WTC11 (cell line): ENCODE measurements around the gene ADH7. TPM values are rescaled to one million over a fixed set of nuclear protein-coding genes. Genes with fewer than 3 reads are reported as not detected.

Experiments used
- ATAC-seq: fragments of 200-7000 bp; cut with Tn5 transposase; 2 replicates; pipeline ENCODE4 v1.10.0; 2021; ENCODE audit warnings: mild to moderate bottlenecking, moderate library complexity
- CTCF ChIA-PET: fragments of 300-600 bp; sonication (Branson Sonifier 250); formaldehyde crosslinking; loops from one replicate; lab custom pipeline; 2021; ENCODE audit warnings: antibody characterized with exemption; lab: Charles Lee
- POLR2A ChIA-PET: fragments of 350-600 bp; sonication (Branson Sonifier 250); formaldehyde crosslinking; loops from one replicate; lab custom pipeline; 2021; ENCODE audit warnings: antibody characterized with exemption; lab: Charles Lee
- DNase-seq: peaks from one replicate; pipeline ENCODE4 v3.0.0; 2021; ENCODE audit warnings: low spot score
- H3K27ac Mint-ChIP-seq: 2 replicates; pipeline ENCODE4 v1.8.0; 2021; ENCODE audit warnings: mixed read lengths
- H3K27me3 Mint-ChIP-seq: 2 replicates; pipeline ENCODE4 v1.8.0; 2021; ENCODE audit warnings: low read depth, mild to moderate bottlenecking, moderate library complexity, mixed read lengths
- H3K36me3 Mint-ChIP-seq: 2 replicates; pipeline ENCODE4 v1.8.0; 2021; ENCODE audit warnings: mixed read lengths
- H3K4me1 Mint-ChIP-seq: 2 replicates; pipeline ENCODE4 v1.8.0; 2022; ENCODE audit warnings: mixed read lengths
- H3K4me3 Mint-ChIP-seq: 2 replicates; pipeline ENCODE4 v1.8.0; 2021; ENCODE audit warnings: mild to moderate bottlenecking, moderate library complexity, mixed read lengths
- H3K9me3 Mint-ChIP-seq: 2 replicates; pipeline ENCODE4 v1.8.0; 2021; ENCODE audit warnings: mixed read lengths
- ATF1 ChIP-seq: sonication (generic); formaldehyde crosslinking; IDR thresholded peaks from 2 replicates; pipeline ENCODE4 v1.8.1; 2023; ENCODE audit warnings: mild to moderate bottlenecking, moderate library complexity, missing genetic modification reagents
- CREM ChIP-seq: sonication (generic); formaldehyde crosslinking; IDR thresholded peaks from 2 replicates; pipeline ENCODE4 v1.8.1; 2022; ENCODE audit warnings: mild to moderate bottlenecking, missing genetic modification reagents, moderate library complexity
- ELF4 ChIP-seq: sonication (generic); formaldehyde crosslinking; IDR thresholded peaks from 2 replicates; pipeline ENCODE4 v1.8.1; 2022; ENCODE audit warnings: low read depth, mild to moderate bottlenecking, moderate library complexity, missing genetic modification reagents
- NFE2L1 ChIP-seq: sonication (generic); formaldehyde crosslinking; IDR thresholded peaks from 2 replicates; pipeline ENCODE4 v1.8.1; 2023; ENCODE audit warnings: missing genetic modification reagents
- NR2C2 ChIP-seq: sonication (generic); formaldehyde crosslinking; IDR thresholded peaks from 2 replicates; pipeline ENCODE4 v1.8.0; 2022; ENCODE audit warnings: mild to moderate bottlenecking, missing genetic modification reagents
- SOX15 ChIP-seq: fragments of 250-450 bp; sonication (Bioruptor Pico); IDR thresholded peaks from 2 replicates; pipeline ENCODE4 v1.9.0; 2021; ENCODE audit warnings: mild to moderate bottlenecking
- TEAD1 ChIP-seq: sonication (generic); formaldehyde crosslinking; IDR thresholded peaks from 2 replicates; pipeline ENCODE4 v1.8.0; 2022; ENCODE audit warnings: mild to moderate bottlenecking, missing genetic modification reagents
- ZNF396 ChIP-seq: fragments of 250-450 bp; sonication (Bioruptor Pico); IDR thresholded peaks from 2 replicates; pipeline ENCODE4 v1.8.0; 2021; ENCODE audit warnings: mild to moderate bottlenecking, moderate library complexity, borderline replicate concordance
- ZNF423 ChIP-seq: fragments of 250-450 bp; sonication (Bioruptor Pico); IDR thresholded peaks from 2 replicates; pipeline ENCODE4 v2.1.2; 2022; ENCODE audit warnings: mild to moderate bottlenecking, moderate library complexity
- total RNA-seq: library from RNA; stranded (reverse); gene quantifications from 3 replicates; pipeline ENCODE4 v1.2.3, GENCODE V29; 2021
- TF ChIP-seq, protein P1 (sequence below): sonication (generic); formaldehyde crosslinking; IDR thresholded peaks from 2 replicates; pipeline ENCODE4 v1.8.0; 2022; ENCODE audit warnings: mild to moderate bottlenecking, missing genetic modification reagents
- TF ChIP-seq, protein P2 (sequence below): sonication (generic); formaldehyde crosslinking; IDR thresholded peaks from 2 replicates; pipeline ENCODE4 v1.8.0; 2022; ENCODE audit warnings: mild to moderate bottlenecking, missing genetic modification reagents
- TF ChIP-seq, protein P3 (sequence below): sonication (generic); formaldehyde crosslinking; IDR thresholded peaks from 2 replicates; pipeline ENCODE4 v1.8.1; 2022; ENCODE audit warnings: mild to moderate bottlenecking, moderate library complexity, missing genetic modification reagents
- TF ChIP-seq, protein P4 (sequence below): sonication (generic); formaldehyde crosslinking; IDR thresholded peaks from 2 replicates; pipeline ENCODE4 v1.8.1; 2022; ENCODE audit warnings: low read depth, missing genetic modification reagents, borderline replicate concordance
- TF ChIP-seq, protein P5 (sequence below): sonication (generic); formaldehyde crosslinking; IDR thresholded peaks from 2 replicates; pipeline ENCODE4 v1.8.0; 2022; ENCODE audit warnings: mild to moderate bottlenecking, missing genetic modification reagents
- TF ChIP-seq, protein P6 (sequence below): sonication (generic); formaldehyde crosslinking; IDR thresholded peaks from 2 replicates; pipeline ENCODE4 v1.8.1; 2023; ENCODE audit warnings: mild to moderate bottlenecking, missing genetic modification reagents
- TF ChIP-seq, protein P7 (sequence below): fragments of 200-600 bp; IDR thresholded peaks from 2 replicates; pipeline ENCODE4 v1.8.0; 2022; ENCODE audit warnings: antibody characterized with exemption

The ADH7 gene
- total RNA-seq, 1 experiment from 2014 or later = not detected

DNA sequence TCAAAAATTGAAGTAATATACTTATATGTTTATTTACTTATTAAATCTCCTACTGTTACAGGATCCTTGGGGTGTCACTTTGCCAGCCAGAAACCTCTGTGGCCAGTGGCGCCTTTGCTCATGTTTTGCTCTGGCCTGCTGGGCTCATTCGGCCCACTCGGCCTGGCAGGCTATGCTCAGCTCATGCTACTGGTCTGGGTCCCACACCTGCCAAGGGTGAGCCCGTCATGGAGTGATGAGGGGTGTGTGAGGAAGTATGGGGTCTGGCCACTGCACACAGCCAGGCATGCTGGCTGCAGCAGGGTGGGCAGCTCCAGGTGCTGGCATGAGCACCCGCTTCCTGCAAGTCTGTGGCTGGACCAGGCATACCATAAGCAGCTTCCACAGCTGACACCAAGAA lies 25.1 kb downstream of the ADH7 start (continued):
- TF ChIP-seq NR2C2 (CRISPR knock-in tag) = no peak

DNA sequence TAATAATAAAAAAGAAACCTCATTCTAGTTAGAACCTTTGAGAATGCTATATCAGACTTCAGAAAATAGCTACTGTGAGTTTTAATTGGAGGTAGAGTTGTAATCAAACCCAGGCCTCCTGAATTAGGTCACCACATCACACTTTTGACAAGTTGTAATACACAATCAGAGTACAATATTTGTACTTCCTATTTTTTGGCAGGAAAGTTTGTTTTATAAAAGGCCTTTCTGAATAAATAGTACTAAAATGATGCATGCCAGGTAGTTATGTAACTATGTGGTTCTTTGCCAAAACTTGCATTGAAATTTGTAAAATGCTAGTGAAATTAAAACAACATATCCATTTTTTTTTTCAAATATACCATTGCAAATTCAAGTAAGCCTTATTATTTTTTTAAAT lies 26.8 kb downstream of the ADH7 start:
- no peak for ATAC-seq
- Mint-ChIP-seq H3K4me1 (peaks cover 20% of the 10 kb centered on the region), H3K4me3 (no peak overlapping the region), H3K27ac (no peak overlapping the region), H3K27me3 (no peaks in the 10 kb centered on the region), H3K36me3 (no peaks in the 10 kb centered on the region), H3K9me3 (no peaks in the 10 kb centered on the region)
- ChIA-PET POLR2A (no interaction called here), CTCF (no interaction called here)
- TF ChIP-seq NFE2L1 (CRISPR knock-in tag) (no peak), ZNF423 (no peak), ZNF396 (no peak), SOX15 (CRISPR knock-in tag) (no peak), ELF4 (no peak), ATF1 (CRISPR knock-in tag) (no peak)
- TF ChIP-seq, protein P1, sequence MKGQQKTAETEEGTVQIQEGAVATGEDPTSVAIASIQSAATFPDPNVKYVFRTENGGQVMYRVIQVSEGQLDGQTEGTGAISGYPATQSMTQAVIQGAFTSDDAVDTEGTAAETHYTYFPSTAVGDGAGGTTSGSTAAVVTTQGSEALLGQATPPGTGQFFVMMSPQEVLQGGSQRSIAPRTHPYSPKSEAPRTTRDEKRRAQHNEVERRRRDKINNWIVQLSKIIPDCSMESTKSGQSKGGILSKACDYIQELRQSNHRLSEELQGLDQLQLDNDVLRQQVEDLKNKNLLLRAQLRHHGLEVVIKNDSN (CRISPR knock-in tag) = no peak
- TF ChIP-seq, protein P2, sequence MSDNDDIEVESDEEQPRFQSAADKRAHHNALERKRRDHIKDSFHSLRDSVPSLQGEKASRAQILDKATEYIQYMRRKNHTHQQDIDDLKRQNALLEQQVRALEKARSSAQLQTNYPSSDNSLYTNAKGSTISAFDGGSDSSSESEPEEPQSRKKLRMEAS (CRISPR knock-in tag) = no peak
- TF ChIP-seq, protein P3, sequence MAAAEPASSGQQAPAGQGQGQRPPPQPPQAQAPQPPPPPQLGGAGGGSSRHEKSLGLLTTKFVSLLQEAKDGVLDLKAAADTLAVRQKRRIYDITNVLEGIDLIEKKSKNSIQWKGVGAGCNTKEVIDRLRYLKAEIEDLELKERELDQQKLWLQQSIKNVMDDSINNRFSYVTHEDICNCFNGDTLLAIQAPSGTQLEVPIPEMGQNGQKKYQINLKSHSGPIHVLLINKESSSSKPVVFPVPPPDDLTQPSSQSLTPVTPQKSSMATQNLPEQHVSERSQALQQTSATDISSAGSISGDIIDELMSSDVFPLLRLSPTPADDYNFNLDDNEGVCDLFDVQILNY = no peak
- TF ChIP-seq, protein P4, sequence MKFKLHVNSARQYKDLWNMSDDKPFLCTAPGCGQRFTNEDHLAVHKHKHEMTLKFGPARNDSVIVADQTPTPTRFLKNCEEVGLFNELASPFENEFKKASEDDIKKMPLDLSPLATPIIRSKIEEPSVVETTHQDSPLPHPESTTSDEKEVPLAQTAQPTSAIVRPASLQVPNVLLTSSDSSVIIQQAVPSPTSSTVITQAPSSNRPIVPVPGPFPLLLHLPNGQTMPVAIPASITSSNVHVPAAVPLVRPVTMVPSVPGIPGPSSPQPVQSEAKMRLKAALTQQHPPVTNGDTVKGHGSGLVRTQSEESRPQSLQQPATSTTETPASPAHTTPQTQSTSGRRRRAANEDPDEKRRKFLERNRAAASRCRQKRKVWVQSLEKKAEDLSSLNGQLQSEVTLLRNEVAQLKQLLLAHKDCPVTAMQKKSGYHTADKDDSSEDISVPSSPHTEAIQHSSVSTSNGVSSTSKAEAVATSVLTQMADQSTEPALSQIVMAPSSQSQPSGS (CRISPR knock-in tag) = no peak
- TF ChIP-seq, protein P5, sequence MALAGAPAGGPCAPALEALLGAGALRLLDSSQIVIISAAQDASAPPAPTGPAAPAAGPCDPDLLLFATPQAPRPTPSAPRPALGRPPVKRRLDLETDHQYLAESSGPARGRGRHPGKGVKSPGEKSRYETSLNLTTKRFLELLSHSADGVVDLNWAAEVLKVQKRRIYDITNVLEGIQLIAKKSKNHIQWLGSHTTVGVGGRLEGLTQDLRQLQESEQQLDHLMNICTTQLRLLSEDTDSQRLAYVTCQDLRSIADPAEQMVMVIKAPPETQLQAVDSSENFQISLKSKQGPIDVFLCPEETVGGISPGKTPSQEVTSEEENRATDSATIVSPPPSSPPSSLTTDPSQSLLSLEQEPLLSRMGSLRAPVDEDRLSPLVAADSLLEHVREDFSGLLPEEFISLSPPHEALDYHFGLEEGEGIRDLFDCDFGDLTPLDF (CRISPR knock-in tag) = no peak
- no peak for DNase-seq

DNA sequence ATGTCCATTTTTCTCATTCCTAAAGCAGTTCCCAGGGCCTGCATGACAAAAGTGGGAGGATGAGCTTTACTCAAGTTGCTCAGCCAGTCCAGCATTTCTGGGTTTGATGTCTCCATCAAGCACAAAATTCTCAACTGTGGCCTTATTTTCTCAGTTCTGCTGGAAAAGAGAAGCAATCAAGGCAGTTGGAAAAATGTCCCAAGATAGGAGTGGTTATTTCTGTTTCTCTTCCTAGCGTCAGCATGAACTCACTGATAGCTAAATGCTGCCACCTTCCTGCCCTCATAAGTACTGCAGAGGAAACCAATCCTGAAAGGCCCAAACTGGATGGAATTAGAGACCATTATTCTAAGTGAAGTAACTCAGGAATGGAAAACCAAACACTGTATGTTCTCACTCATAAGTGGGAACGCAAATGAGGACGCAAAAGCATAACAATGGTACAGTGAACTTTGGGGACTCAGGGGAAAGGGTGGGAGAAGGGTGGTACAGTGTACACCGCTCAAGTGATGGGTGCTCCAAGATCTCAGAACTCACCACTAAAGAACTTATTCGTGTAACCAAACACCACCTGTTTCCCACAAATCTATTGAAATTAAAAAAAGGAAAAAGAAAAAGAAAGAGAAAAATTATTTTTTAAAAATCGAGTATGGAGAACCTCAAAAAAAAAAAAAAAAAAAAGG lies 29.6 kb downstream of the ADH7 start:
- Mint-ChIP-seq H3K36me3 (no peaks in the 10 kb centered on the region), H3K4me3 (no peak overlapping the region), H3K9me3 (no peaks in the 10 kb centered on the region), H3K27ac (no peak overlapping the region), H3K4me1 (peaks cover 20% of the 10 kb centered on the region), H3K27me3 (no peaks in the 10 kb centered on the region)
- peak; percentile 82 for ATAC-seq
- peak; percentile 78 for DNase-seq
- POLR2A ChIA-PET = no interaction called here
- TF ChIP-seq CREM (CRISPR knock-in tag) = no peak
- TF ChIP-seq TEAD1 (CRISPR knock-in tag) = no peak
- TF ChIP-seq, protein P6, sequence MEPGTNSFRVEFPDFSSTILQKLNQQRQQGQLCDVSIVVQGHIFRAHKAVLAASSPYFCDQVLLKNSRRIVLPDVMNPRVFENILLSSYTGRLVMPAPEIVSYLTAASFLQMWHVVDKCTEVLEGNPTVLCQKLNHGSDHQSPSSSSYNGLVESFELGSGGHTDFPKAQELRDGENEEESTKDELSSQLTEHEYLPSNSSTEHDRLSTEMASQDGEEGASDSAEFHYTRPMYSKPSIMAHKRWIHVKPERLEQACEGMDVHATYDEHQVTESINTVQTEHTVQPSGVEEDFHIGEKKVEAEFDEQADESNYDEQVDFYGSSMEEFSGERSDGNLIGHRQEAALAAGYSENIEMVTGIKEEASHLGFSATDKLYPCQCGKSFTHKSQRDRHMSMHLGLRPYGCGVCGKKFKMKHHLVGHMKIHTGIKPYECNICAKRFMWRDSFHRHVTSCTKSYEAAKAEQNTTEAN = no peak
- TF ChIP-seq, protein P7, sequence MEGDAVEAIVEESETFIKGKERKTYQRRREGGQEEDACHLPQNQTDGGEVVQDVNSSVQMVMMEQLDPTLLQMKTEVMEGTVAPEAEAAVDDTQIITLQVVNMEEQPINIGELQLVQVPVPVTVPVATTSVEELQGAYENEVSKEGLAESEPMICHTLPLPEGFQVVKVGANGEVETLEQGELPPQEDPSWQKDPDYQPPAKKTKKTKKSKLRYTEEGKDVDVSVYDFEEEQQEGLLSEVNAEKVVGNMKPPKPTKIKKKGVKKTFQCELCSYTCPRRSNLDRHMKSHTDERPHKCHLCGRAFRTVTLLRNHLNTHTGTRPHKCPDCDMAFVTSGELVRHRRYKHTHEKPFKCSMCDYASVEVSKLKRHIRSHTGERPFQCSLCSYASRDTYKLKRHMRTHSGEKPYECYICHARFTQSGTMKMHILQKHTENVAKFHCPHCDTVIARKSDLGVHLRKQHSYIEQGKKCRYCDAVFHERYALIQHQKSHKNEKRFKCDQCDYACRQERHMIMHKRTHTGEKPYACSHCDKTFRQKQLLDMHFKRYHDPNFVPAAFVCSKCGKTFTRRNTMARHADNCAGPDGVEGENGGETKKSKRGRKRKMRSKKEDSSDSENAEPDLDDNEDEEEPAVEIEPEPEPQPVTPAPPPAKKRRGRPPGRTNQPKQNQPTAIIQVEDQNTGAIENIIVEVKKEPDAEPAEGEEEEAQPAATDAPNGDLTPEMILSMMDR = peak; percentile 79
- TF ChIP-seq, protein P5 (CRISPR knock-in tag) = no peak
- CTCF ChIA-PET = interaction anchor here (0.6 to 1.9 kb wide), 6 partner anchors 21 to 448 kb away, joined by 3 to 7 read pairs (median 4); partner anchors contain the start of genes ADH5 and METAP1
